ENCODE results near the gene COL9A1. TPM values are rescaled to one million over a fixed set of nuclear protein-coding genes. Genes with fewer than 3 reads are reported as not detected.

Gene COL9A1
- total RNA-seq, 1 experiment from 2014 or later, result 7.8 TPM

DNA sequence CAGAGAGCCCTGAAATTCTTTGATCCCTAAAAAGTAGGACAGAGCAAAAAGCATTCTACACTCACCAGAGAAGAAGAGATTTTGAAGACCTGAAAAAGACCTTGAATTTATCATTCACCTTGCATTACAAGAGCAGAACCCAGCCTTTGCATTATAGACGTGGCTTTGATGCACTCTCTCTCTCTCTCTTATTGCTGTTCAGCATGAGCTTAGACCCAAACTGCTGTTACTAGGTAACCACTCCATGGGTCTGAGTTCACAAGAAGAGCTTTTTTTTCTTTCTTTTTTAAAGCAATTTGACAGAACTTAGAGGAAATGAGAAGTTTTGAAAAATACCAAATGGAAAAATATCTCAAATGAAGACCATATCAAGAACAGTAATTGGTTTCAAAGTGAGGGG, 44.4 kb downstream of the COL9A1 start:
- Histone ChIP-seq H4K91ac (ENCODE audit: insufficient read length, low read depth, low read length) (no peak overlapping the region), H3K27me3 (ENCODE audit: insufficient read depth, low read length) (no peaks in the 10 kb centered on the region), H3K4me2 (ENCODE audit: insufficient read depth, insufficient read length, low read length) (no peak overlapping the region), H2AFZ (ENCODE audit: low read length) (no peak overlapping the region), H3K79me1 (ENCODE audit: insufficient read depth, low read depth, low read length, poor library complexity, severe bottlenecking) (no peaks in the 10 kb centered on the region), H3T11ph (ENCODE audit: low read length) (no peak overlapping the region), H3K18ac (ENCODE audit: insufficient read length, low read depth, low read length) (no peak overlapping the region), H2BK12ac (ENCODE audit: insufficient read length, low read depth, low read length) (no peak overlapping the region), H3K23ac (ENCODE audit: insufficient read length, low read depth, low read length) (no peak overlapping the region), H4K5ac (ENCODE audit: insufficient read length, low read depth, low read length) (no peak overlapping the region), H3K14ac (ENCODE audit: insufficient read depth, low read length) (no peak overlapping the region), H2BK120ac (ENCODE audit: low read depth, low read length, poor library complexity, severe bottlenecking) (no peak overlapping the region), H3K4ac (ENCODE audit: low read depth, low read length) (no peak overlapping the region), H3K79me2 (ENCODE audit: insufficient read depth, low read length) (no peaks in the 10 kb centered on the region), H2BK20ac (ENCODE audit: low read depth, low read length, poor library complexity, severe bottlenecking) (no peak overlapping the region), H3K9me3 (ENCODE audit: control insufficient read depth, low read depth, low read length) (no peaks in the 10 kb centered on the region), H3K27ac (ENCODE audit: insufficient read length, low read depth, low read length) (no peak overlapping the region), H2BK5ac (ENCODE audit: insufficient read length, low read length) (no peak overlapping the region), H3K9ac (ENCODE audit: extremely low read depth, insufficient read length, low read length) (no peak overlapping the region), H2BK15ac (ENCODE audit: low read depth, low read length) (no peak overlapping the region), H4K8ac (replicated peaks; ENCODE audit: insufficient read length, low read depth, low read length) (no peak overlapping the region), H3K56ac (ENCODE audit: insufficient read length, low read depth, low read length) (no peak overlapping the region), H2AK5ac (ENCODE audit: insufficient read length, low read length) (no peak overlapping the region), H3K4me1 (ENCODE audit: insufficient read depth, low read length) (no peaks in the 10 kb centered on the region), H3K23me2 (ENCODE audit: insufficient read length, low read depth, low read length, poor library complexity, severe bottlenecking) (no peaks in the 10 kb centered on the region), H4K20me1 (ENCODE audit: control insufficient read depth, insufficient read depth, insufficient read length) (no peaks in the 10 kb centered on the region)
- DNase-seq, result no peak
- Mint-ChIP-seq H3K27ac (no peak overlapping the region), H3K27me3 (ENCODE audit: low read depth) (no peaks in the 10 kb centered on the region; the same call in 1 of the 2 replicates), H3K9me3 (no peaks in the 10 kb centered on the region), H3K4me3 (no peak overlapping the region), H3K36me3 (ENCODE audit: insufficient read depth in 1 of 3, low read depth in 3 of 3) (peaks cover 0 to 3% (median 0%) of the 10 kb centered on the region in 3 experiments; a peak in 1 of 7 replicates), H3K4me1 (peaks cover 0 to 3% of the 10 kb centered on the region in 2 experiments; a peak in 2 of 4 replicates)
- WGBS (ENCODE audit: extremely low coverage, insufficient read length, low lambda C conversion rate), result no CpG with 5 or more reads among the region's 1 CpG
- TF ChIP-seq, protein P1, sequence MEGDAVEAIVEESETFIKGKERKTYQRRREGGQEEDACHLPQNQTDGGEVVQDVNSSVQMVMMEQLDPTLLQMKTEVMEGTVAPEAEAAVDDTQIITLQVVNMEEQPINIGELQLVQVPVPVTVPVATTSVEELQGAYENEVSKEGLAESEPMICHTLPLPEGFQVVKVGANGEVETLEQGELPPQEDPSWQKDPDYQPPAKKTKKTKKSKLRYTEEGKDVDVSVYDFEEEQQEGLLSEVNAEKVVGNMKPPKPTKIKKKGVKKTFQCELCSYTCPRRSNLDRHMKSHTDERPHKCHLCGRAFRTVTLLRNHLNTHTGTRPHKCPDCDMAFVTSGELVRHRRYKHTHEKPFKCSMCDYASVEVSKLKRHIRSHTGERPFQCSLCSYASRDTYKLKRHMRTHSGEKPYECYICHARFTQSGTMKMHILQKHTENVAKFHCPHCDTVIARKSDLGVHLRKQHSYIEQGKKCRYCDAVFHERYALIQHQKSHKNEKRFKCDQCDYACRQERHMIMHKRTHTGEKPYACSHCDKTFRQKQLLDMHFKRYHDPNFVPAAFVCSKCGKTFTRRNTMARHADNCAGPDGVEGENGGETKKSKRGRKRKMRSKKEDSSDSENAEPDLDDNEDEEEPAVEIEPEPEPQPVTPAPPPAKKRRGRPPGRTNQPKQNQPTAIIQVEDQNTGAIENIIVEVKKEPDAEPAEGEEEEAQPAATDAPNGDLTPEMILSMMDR (conservative IDR thresholded peaks at IDR 0.05), result no peak

Measured in H9 (cell line).